HG02588 (cell line): ENCODE data around the gene EIF3A.
"Not testable (repeated sequence)": the region's sequence is repeated elsewhere in the genome, so short reads cannot be mapped to it uniquely, and the experiment has no call there.

Experiments
- ATAC-seq: cut with Tn5 transposase; IDR thresholded peaks from one replicate; pipeline ENCODE4 v1.9.1; 2021; ENCODE audit warnings: mild to moderate bottlenecking, moderate library complexity; ENCODE audit not compliant: unreplicated experiment

Gene EIF3A

DNA sequence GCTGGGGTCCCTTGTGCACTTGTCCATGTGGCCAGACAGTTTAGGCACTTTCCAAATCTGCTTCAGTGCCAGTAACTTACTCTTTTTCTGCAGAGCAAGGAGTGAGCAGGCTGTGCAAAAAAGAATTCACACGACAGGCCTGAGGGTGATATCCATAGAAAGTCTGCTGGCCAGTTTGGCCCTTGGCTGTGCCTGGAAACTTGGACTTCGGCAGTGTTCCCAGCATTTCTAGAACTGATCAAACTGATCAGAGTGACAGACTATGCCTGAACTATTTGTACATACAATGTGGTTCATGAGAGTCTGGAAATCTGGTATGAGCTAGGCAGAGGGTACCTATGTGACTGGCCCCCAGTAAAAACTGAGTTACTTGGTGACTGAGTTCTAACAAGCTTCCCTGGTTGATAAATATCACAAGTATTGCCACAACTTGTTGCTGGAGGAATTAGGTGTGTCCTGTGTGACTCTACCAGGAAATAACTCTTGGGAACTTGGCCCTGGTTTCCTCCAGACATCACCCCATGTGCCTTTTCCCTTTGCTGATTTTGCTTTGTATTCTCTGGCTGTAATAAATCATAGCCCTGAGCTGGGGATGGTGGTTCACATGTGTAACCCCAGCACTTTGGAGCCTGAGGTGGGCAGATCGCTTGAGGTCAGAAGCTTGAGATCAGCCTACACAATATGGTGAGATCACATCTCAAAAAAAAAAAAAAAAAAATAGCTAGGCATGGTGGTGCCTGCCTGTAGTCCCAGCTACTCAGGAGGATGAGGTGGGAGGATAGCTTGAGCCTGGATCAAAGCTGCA, 20.0 kb upstream of the EIF3A start:
- no peak for ATAC-seq

- ATAC-seq = no peak
Observed at GRCh38 chr10:119098576-119098975, 18.0 kb upstream of the EIF3A start.

DNA sequence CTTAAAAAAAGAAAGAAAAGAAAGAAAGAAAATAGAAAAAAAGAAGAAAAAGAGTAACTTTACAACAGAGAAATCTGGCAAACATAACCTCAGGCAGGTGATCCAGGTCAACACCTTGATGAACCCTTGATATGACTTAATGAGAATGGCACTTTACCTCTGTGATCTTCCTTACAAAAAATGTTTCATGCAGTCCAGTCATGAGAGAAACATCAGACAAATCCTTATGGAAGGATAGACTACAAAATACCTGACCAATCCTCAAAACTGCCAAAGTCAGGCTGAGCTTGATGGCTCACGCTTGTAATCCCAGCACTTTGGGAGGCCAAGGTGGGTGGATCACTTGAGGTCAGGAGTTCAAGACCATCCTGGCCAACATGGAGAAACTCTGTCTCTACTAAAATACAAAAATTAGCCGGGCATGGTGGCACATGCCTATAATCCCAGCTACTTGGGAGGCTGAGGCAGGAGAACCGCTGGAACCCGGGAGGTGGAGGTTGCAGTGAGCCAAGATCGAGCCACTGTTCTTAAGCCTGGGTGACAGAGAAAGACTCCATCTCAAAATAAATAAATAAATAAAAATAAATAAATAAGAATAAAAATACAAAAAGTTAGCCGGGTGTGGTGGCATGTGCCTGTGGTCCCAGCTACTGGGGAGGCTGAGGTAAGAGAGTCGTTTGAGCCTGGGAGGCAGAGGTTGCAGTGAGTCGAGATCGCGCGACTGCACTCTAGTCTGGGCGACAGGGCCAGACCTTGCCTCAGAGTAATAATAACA, 16.2 kb upstream of the EIF3A start:
- ATAC-seq = not testable (repeated sequence)

- ATAC-seq = no peak
Observed at GRCh38 chr10:119095640-119096039, 15.0 kb upstream of the EIF3A start.

- ATAC-seq = no peak
Observed at GRCh38 chr10:119090968-119091367, 10.4 kb upstream of the EIF3A start.

GRCh38 chr10:119090026-119090795, 9.6 kb upstream of the EIF3A start:
- no peak for ATAC-seq

DNA sequence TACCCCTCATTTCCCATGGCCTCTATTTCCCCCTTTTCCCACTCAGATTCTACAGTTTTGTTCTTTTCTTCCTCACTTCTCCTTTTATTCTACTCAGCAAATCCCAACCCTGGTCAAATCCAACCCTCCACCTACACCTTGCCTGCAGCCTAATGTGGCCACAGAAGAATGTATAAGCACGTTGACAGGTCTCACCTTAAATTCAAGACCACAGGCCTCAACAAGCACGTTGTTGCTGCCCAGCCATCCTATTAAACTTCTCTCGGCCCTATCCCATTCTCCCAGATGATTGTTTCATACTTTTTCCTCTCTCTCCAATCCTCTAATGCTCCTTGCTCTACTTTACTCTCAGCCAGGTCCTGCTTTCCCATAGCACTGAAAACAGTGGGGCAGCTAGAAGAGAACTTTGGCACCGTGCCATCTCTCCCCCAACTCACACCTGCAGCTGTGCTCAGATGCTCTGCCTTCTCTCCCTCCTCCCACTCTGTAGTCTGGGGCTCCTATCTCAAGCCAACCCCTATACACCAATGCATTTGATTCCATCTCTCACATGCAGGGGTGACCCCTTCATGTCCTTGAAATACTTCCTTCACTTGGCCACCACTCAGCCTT, 6.8 kb upstream of the EIF3A start:
- ATAC-seq = no peak

- ATAC-seq = no peak
Observed at GRCh38 chr10:119084896-119085295, 4.3 kb upstream of the EIF3A start.

- ATAC-seq = peak; percentile 66
Observed at GRCh38 chr10:119079599-119080520, 757 bp downstream of the EIF3A start.

DNA sequence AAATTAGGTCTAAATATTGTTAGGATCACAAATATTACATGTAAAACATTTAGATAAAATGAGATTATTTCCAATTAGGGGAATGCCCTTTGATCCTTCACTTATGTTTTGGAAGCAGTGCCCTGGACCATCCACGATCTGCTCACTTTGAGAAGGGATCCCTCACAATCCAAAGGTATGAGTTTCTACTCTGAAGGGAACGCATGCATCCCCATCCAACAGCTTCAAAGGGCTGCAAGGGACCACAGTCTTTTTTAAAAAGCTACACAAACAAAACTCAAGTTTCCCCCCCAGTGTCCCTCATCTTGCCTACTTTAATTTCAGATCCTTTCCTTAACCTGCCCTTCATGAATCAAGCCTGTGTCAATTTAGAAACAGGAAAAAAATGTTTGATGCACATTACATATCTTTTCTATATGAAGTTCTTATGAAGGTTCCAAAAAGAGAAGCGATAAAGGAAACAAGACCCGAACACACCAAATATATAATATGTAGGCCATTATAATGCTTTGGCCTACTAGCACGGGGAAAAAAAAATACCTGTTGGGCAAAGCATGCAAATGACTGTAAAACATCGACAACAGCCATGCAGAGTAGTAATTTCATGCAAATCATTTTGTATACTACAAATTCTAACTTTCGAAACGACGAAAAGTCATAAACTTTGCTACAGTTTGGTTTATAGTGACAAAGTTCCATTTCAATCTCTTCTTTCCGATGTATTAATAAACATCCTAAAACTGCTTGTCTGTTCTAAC, 2.0 kb downstream of the EIF3A start:
- no peak for ATAC-seq

GRCh38 chr10:119073584-119073983, 7.0 kb downstream of the EIF3A start:
- no peak for ATAC-seq

DNA sequence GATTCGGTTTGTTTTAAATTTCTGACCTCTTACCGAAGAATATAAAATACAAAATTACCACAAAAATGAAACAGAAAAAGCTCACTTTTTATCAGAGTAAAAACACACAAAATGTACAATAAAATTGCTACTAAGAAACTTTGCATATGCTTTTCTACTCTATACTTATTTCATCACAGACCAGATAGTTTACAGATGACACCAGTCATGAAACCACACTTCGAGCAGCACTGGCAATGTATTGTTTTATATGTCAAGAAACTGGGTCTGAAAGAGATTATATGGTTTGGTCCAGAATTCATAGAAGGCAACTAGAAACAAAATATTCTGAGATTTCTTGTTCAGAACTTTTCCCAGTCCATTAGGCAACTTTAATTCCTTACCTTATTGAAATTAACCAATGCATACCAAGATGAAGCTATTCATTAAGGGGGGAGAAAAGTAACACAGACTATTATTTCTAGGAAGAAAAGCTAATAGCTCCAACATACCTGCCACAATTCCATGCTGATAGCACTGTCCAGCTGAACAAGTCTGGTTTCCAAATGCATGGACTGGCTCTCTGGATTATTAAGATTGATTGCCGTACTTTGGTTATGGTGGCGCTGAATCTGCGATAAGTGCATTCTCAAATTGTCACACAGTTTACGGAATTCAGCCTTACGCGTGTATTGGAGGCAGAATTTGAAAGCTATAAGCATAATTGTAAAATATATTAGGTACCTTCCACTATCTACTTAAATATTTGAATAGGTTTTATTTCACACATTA, 10.0 kb downstream of the EIF3A start:
- no peak for ATAC-seq

- no peak for ATAC-seq
Observed at GRCh38 chr10:119061926-119062325, 18.7 kb downstream of the EIF3A start.

DNA sequence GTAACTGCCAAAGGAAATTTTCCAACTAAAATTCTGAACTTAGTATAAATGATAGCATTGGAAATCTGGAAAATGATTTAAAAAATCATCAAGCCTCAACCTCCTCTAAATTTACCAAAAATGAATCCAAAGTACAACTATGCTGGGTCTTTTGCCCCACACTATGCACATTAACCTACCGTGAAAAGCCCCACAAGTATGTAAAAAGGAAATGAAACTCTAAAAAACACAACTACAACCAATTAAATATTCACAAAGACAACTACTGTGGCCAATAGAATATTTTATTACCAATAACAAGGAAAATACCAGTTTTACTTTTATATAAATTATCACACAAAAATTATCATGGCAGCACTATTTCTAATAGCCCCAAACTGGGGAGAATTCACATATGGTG, 19.3 kb downstream of the EIF3A start:
- no peak for ATAC-seq

GRCh38 chr10:119060107-119060506, 20.5 kb downstream of the EIF3A start:
- no peak for ATAC-seq

GRCh38 chr10:119059557-119059956, 21.1 kb downstream of the EIF3A start:
- ATAC-seq = no peak

DNA sequence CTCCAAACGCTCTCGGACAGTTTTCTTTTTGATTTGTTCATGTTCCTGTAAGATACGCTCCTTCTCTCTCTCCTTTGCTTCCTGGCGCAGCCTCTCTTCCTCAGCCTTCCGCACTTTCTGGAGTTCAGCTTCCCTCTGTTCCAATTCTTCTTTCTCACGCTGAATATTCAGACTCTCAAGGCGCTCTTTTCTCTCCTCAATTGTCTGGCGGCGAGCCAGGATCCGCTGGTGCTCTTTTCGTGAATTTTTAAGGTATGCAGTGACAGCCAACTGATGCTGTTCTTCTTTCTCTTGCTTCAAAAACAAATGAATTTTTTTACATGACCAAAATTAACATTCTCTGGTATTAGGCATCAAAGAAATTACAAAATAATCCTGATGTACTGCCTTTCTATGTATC, 22.6 kb downstream of the EIF3A start:
- ATAC-seq = no peak

DNA sequence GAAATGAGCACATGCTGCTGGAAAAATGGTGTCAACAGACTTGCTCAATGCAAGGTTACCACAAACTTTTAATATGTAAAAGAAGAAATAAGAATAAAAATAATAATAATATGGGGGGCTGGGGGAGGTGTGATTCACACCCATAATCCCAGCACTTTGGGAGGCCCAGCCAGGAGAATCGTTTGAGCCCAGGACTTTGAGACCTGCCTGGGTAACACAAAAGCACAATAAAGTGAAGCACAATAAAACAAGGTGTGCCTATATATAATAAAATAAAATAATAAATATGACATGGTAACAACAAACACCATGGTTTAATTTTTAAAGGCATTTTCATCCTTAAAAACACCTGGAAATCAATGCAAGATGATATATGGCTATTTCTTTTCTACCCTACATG, 25.1 kb downstream of the EIF3A start:
- no peak for ATAC-seq

DNA sequence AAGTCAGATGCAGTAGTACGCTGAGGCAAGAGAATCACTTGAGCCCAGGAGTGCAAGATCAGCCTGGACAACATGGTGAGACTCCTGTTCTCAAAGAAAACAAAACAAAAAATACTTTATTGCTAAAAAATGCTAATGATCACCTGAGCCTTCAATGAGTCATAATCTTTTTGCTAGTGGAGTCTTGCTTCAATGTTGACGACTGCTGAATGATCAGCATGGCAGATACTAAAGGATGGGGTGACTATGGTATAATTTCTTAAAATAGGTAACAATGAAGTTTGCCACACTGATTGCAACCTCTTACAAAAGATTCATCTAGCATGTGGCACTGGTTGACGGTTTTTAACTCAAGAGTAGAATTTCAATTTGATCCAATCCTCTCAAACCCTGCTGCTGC, 28.8 kb downstream of the EIF3A start:
- ATAC-seq = no peak
